ENCODE measurements around the gene ZNF799. TPM values are rescaled to one million over a fixed set of nuclear protein-coding genes. Genes with fewer than 3 reads are reported as not detected.

ZNF799 gene
- 3.6 TPM for total RNA-seq (2021; ENCODE audit: unreplicated experiment)
- 1.0 and 1.4 TPM in 2 replicates for polyA plus RNA-seq (2012)
- Bru-seq, nascent RNA: percentile 54 among the genes with signal in this experiment
- BruChase-seq, experiment 1, labeled RNA remaining after a 6-hour chase: percentile 59 among the genes with signal in this experiment
- BruChase-seq, experiment 2, labeled RNA remaining after a 2-hour chase: percentile 65 among the genes with signal in this experiment
- long read RNA-seq, transcript ZNF799-202 (4 exons, 2,583 nt): major isoform, 8 of 10 reads
- long read RNA-seq, partial matches to known transcripts: 0 of 10 reads
- long read RNA-seq, other reads (novel, unspliced or antisense): 0 of 10 reads

GRCh38 chr19:12400633-12401502 is at the start of gene ZNF799:
ZNF799 (minus strand) TSS chr19:12401271; CDS start chr19:12401070, 201 bp downstream.
- intact Hi-C loops (cut with micrococcal nuclease): loop anchor here (2.0 to 5.0 kb wide), 4 partner anchors 41 to 662 kb away; partner anchors contain the start of genes ZNF44, ZNF443, ZNF490 and ZNF791
- peaks cover 3 to 9% of the 10 kb centered on the region in 2 experiments; a peak in 2 of 4 replicates for H3K4me1 ChIP-seq (ENCODE audit: control insufficient read depth in 1 of 2, insufficient read depth in 2 of 2, low read length in 2 of 2)
- ATAC-seq: peak; percentile 95
- ChIA-PET POLR2A (interaction anchor here (0.9 kb wide), 1 partner anchor 210 kb away, joined by 3 read pairs; the partner anchor contains the start of genes ZNF490 and ZNF791), RAD21 (ENCODE audit: low non-redundant PET in 1 of 2, low total read pairs in 2 of 2, uncharacterized antibody in 2 of 2, unreplicated experiment in 2 of 2) (no interaction called here), CTCF (no interaction called here)
- H3K79me2 ChIP-seq (ENCODE audit: insufficient read depth, low read length): 0 out of 2 replicates have a peak, but pooled peaks cover 6% of the 10 kb centered on the region
- H2AFZ ChIP-seq (ENCODE audit: low read depth, low read length, poor library complexity, severe bottlenecking): peak within 1 kb of the TSS; percentile 86
- peak within 1 kb of the TSS; percentile 88 for H3K4me2 ChIP-seq (ENCODE audit: low read length)
- H4K20me1 ChIP-seq (ENCODE audit: insufficient read depth): no peaks in the 10 kb centered on the region
- peak within 1 kb of the TSS; percentile 72 to 82 for H3K4me3 ChIP-seq (replicated peaks in 1 of 2; ENCODE audit: low read depth in 1 of 2, low read length in 2 of 2)
- no peaks in the 10 kb centered on the region for H3K9me3 ChIP-seq (ENCODE audit: control insufficient read depth in 1 of 2, insufficient read depth in 1 of 2, low read depth in 1 of 2, low read length in 2 of 2)
- no peaks in the 10 kb centered on the region for H3K36me3 ChIP-seq (ENCODE audit: control insufficient read depth in 1 of 2, insufficient read depth in 2 of 2, low read length in 2 of 2)
- H3K27ac ChIP-seq (ENCODE audit: low read depth, low read length): peak within 1 kb of the TSS; percentile 76
- H3K9me2 ChIP-seq (ENCODE audit: insufficient read depth): no peaks in the 10 kb centered on the region
- DNase-seq (ENCODE audit: low read depth, low spot score): peak; percentile 94
- H3K9ac ChIP-seq (ENCODE audit: low read length): peak within 1 kb of the TSS; percentile 78
- no TSS peak for BruUV-seq (replicated peaks)
- H3K27me3 ChIP-seq (ENCODE audit: insufficient read depth, low read length): no peaks in the 10 kb centered on the region
- TF ChIP-seq RAD21 (IDR thresholded peaks at IDR 0.05; ENCODE audit: low read depth) (no peak), YY1 (IDR thresholded peaks at IDR 0.05; ENCODE audit: extremely low read depth, insufficient replicate concordance, low read depth, low read length) (no peak), SIN3A (IDR thresholded peaks at IDR 0.05; ENCODE audit: low read depth) (no peak), ELF1 (IDR thresholded peaks at IDR 0.05; ENCODE audit: borderline replicate concordance, low read depth) (peak; percentile 29; the same call in 1 of the 2 replicates), SRF (IDR thresholded peaks at IDR 0.05; ENCODE audit: low read depth) (no peak), ZBTB33 (IDR thresholded peaks at IDR 0.05; ENCODE audit: extremely low read depth, insufficient replicate concordance, low read length) (no peak), POLR2AphosphoS5 (IDR thresholded peaks at IDR 0.05; ENCODE audit: low read depth, low read length) (peak; percentile 64), EGR1 (IDR thresholded peaks at IDR 0.05; ENCODE audit: low read depth) (peak; percentile 59), FOSL1 (IDR thresholded peaks at IDR 0.05; ENCODE audit: low read depth) (no peak), CEBPB (IDR thresholded peaks at IDR 0.05; ENCODE audit: low read depth) (no peak), ZFX (IDR thresholded peaks at IDR 0.05) (peak; percentile 40), MAX (IDR thresholded peaks at IDR 0.05) (no peak; the same call in 1 of the 2 replicates), REST (IDR thresholded peaks at IDR 0.05; ENCODE audit: low read depth) (no peak), SP1 (IDR thresholded peaks at IDR 0.05; ENCODE audit: low read depth) (peak; percentile 66; the same call in 1 of the 2 replicates), TCF7L2 (IDR thresholded peaks at IDR 0.05; ENCODE audit: borderline replicate concordance, extremely low read depth, insufficient read depth, insufficient read length) (peak; percentile 91)
- TF ChIP-seq, protein P1, sequence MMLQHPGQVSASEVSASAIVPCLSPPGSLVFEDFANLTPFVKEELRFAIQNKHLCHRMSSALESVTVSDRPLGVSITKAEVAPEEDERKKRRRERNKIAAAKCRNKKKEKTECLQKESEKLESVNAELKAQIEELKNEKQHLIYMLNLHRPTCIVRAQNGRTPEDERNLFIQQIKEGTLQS (IDR thresholded peaks at IDR 0.05): no peak

All from HCT116 (cell line).